ENCODE measurements around the gene SPOCK1. TPM values are rescaled to one million over a fixed set of nuclear protein-coding genes. Genes with fewer than 3 reads are reported as not detected.

Gene SPOCK1
- total RNA-seq, 1 experiment from 2014 or later: 4.0 TPM

DNA sequence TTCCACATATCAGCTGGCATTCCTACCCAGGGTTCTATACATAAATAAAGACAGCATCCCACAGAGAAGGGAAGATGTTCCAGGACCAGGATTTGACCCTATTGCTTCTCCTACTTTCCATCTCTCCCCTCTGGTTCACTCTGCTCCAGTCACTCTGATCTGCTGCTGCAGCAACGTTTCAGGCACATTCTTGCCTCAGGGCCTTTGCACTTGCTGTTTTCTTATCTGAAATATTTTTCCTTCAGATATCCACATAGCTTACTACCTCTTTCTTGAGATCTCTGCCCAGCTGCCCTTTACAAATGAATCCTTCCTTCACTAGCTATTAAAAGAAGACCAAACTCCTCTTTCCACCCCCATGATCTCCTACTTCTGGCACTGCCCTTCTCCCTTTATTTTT lies 204.5 kb downstream of the SPOCK1 start:
- TF ChIP-seq, protein P1, sequence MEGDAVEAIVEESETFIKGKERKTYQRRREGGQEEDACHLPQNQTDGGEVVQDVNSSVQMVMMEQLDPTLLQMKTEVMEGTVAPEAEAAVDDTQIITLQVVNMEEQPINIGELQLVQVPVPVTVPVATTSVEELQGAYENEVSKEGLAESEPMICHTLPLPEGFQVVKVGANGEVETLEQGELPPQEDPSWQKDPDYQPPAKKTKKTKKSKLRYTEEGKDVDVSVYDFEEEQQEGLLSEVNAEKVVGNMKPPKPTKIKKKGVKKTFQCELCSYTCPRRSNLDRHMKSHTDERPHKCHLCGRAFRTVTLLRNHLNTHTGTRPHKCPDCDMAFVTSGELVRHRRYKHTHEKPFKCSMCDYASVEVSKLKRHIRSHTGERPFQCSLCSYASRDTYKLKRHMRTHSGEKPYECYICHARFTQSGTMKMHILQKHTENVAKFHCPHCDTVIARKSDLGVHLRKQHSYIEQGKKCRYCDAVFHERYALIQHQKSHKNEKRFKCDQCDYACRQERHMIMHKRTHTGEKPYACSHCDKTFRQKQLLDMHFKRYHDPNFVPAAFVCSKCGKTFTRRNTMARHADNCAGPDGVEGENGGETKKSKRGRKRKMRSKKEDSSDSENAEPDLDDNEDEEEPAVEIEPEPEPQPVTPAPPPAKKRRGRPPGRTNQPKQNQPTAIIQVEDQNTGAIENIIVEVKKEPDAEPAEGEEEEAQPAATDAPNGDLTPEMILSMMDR (conservative IDR thresholded peaks at IDR 0.05; ENCODE audit: low read depth, low read length): no peak
- TF ChIP-seq EZH2 (IDR thresholded peaks at IDR 0.05; ENCODE audit: borderline replicate concordance, low read depth, low read length, poor library complexity, severe bottlenecking): no peak
- H3K27ac ChIP-seq (ENCODE audit: low read depth, low read length, poor library complexity, severe bottlenecking): no peak overlapping the region
- peaks cover 7% of the 10 kb centered on the region for H3K27me3 ChIP-seq (replicated peaks; ENCODE audit: insufficient read depth, low read depth, low read length, poor library complexity)
- intact Hi-C loops (cut with micrococcal nuclease; ENCODE audit: unreplicated experiment): no loop called here
- no peaks in the 10 kb centered on the region for H3K9me3 ChIP-seq (ENCODE audit: low read depth, low read length, poor library complexity, severe bottlenecking)
- no peaks in the 10 kb centered on the region for H3K36me3 ChIP-seq (ENCODE audit: insufficient read depth, low read length, poor library complexity, severe bottlenecking)
- CTCF ChIA-PET: no interaction called here
- H3K4me1 ChIP-seq (ENCODE audit: insufficient read depth, low read length, poor library complexity, severe bottlenecking): no peaks in the 10 kb centered on the region
- no TSS peak for BruUV-seq (replicated peaks)
- H3K4me3 ChIP-seq (ENCODE audit: low read depth, low read length, poor library complexity, severe bottlenecking): no peak overlapping the region
- POLR2A ChIA-PET (ENCODE audit: low non-redundant PET): no interaction called here
- DNase-seq (ENCODE audit: low spot score): no peak

DNA sequence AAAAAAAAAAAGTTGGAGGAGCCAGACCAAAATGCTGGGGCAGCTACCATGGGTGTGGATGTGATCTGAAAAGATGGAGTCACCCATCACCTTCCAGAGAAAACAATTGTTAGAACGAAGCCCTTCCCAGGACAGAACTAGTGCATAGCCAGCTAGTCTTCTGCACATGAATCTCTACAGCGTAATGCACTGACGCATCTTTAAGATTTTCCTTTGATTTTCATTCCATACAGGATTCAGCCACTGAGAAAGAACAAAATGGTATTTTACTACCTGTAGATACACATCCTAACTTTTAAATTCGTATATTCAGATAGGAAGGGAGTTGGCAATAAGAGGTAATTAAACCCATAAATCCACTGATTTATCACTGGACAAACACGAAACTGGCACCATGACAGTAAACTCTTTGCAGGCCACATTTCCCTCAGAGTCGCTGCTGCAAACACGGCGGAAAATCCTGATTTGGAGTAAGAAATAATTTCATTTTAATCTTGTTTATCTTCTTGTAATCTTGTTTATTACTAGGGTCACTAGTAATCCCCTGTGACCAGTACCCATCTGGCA lies 206.6 kb downstream of the SPOCK1 start:
- intact Hi-C loops (cut with micrococcal nuclease; ENCODE audit: unreplicated experiment): no loop called here
- no peak for DNase-seq (ENCODE audit: low spot score)
- CTCF ChIA-PET: no interaction called here
- no peak for TF ChIP-seq EZH2 (IDR thresholded peaks at IDR 0.05; ENCODE audit: borderline replicate concordance, low read depth, low read length, poor library complexity, severe bottlenecking)
- TF ChIP-seq, protein P1 (conservative IDR thresholded peaks at IDR 0.05; ENCODE audit: low read depth, low read length): no peak
- Histone ChIP-seq H3K36me3 (ENCODE audit: insufficient read depth, low read length, poor library complexity, severe bottlenecking) (no peaks in the 10 kb centered on the region), H3K4me1 (ENCODE audit: insufficient read depth, low read length, poor library complexity, severe bottlenecking) (no peaks in the 10 kb centered on the region), H3K27me3 (replicated peaks; ENCODE audit: insufficient read depth, low read depth, low read length, poor library complexity) (peaks cover 23% of the 10 kb centered on the region), H3K9me3 (ENCODE audit: low read depth, low read length, poor library complexity, severe bottlenecking) (no peaks in the 10 kb centered on the region), H3K4me3 (ENCODE audit: low read depth, low read length, poor library complexity, severe bottlenecking) (no peak overlapping the region), H3K27ac (ENCODE audit: low read depth, low read length, poor library complexity, severe bottlenecking) (no peak overlapping the region)
- no TSS peak for BruUV-seq (replicated peaks)
- POLR2A ChIA-PET (ENCODE audit: low non-redundant PET): no interaction called here

DNA sequence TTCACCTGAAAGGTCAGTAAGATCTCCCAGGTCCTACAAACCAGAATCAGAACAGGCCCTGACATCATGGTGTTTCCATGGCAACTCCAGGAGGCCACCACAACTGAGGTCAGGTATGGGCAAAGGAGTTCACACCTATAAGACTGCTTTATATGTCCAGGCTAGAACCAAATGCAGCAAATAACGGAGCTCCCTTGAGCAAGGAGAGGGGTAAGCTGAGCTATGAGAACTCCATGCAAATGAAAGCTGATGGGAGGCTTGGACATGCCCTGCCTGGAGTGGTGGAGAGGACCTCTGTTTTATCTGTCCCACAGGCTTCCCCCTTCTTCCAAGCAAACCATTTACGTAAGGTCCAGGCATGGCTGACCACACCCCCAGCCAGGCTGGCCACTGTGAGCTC lies 207.7 kb downstream of the SPOCK1 start:
- Histone ChIP-seq H3K27ac (ENCODE audit: low read depth, low read length, poor library complexity, severe bottlenecking) (no peak overlapping the region), H3K36me3 (ENCODE audit: insufficient read depth, low read length, poor library complexity, severe bottlenecking) (no peaks in the 10 kb centered on the region), H3K27me3 (replicated peaks; ENCODE audit: insufficient read depth, low read depth, low read length, poor library complexity) (peaks cover 20% of the 10 kb centered on the region), H3K4me1 (ENCODE audit: insufficient read depth, low read length, poor library complexity, severe bottlenecking) (no peaks in the 10 kb centered on the region), H3K9me3 (ENCODE audit: low read depth, low read length, poor library complexity, severe bottlenecking) (no peaks in the 10 kb centered on the region), H3K4me3 (ENCODE audit: low read depth, low read length, poor library complexity, severe bottlenecking) (no peak overlapping the region)
- POLR2A ChIA-PET (ENCODE audit: low non-redundant PET): no interaction called here
- CTCF ChIA-PET: no interaction called here
- TF ChIP-seq, protein P1 (conservative IDR thresholded peaks at IDR 0.05; ENCODE audit: low read depth, low read length): no peak
- no peak for TF ChIP-seq EZH2 (IDR thresholded peaks at IDR 0.05; ENCODE audit: borderline replicate concordance, low read depth, low read length, poor library complexity, severe bottlenecking)
- BruUV-seq (replicated peaks): no TSS peak
- DNase-seq (ENCODE audit: low spot score): no peak
- intact Hi-C loops (cut with micrococcal nuclease; ENCODE audit: unreplicated experiment): no loop called here

All from A673 (cell line).